B cell (primary cell): Measurements from ENCODE around the gene TAX1BP1. TPM values are rescaled to one million over a fixed set of nuclear protein-coding genes. Genes with fewer than 3 reads are reported as not detected.
"Not testable (repeated sequence)": the region's sequence is repeated elsewhere in the genome, so short reads cannot be mapped to it uniquely, and the experiment has no call there.

Experiments used
- ATAC-seq: fragments of 200-7000 bp; cut with Tn5 transposase; one replicate; pipeline ENCODE4 v1.10.0; 2021; ENCODE audit warnings: low read depth, mild to moderate bottlenecking, moderate number of reproducible peaks, moderate library complexity
- CTCF ChIA-PET: fragments of 350-600 bp; sonication (Branson Sonifier 250); formaldehyde crosslinking; loops from one replicate; lab custom pipeline; 2021; ENCODE audit warnings: antibody characterized with exemption, inconsistent platforms; lab: Charles Lee
- POLR2A ChIA-PET: fragments of 350-600 bp; sonication (Branson Sonifier 250); formaldehyde crosslinking; loops from one replicate; lab custom pipeline; 2021; ENCODE audit warnings: antibody characterized with exemption; lab: Charles Lee
- DNase-seq: peaks from one replicate; pipeline ENCODE4 v3.0.0; 2013
- H2AFZ ChIP-seq: 2 replicates; pipeline ENCODE4 v1.6.1; 2012; ENCODE audit warnings: mild to moderate bottlenecking, low read depth, low read length; ENCODE audit not compliant: insufficient read depth, poor library complexity, severe bottlenecking
- H3K27ac ChIP-seq, 2 donors: 1 replicate in 1 of 2; 2 replicates in 1 of 2; pipeline ENCODE4 v1.5.1; 2012 to 2013; ENCODE audit warnings: low read length in 2 of 2, mild to moderate bottlenecking in 2 of 2, moderate library complexity in 1 of 2
- H3K27me3 ChIP-seq, 4 experiments: fragments of 200-600 bp in 1 of 4; sonication (generic) in 1 of 4; replicated peaks in 1 of 4; 1 replicate in 2 of 4; 2 replicates in 2 of 4; pipeline versions ENCODE4 v1.6.1 to v1.7.0; 2013 to 2016; ENCODE audit warnings: low read length in 3 of 4, mild to moderate bottlenecking in 2 of 4, mixed read lengths in 1 of 4, moderate library complexity in 1 of 4; ENCODE audit not compliant: insufficient read depth in 4 of 4, control insufficient read depth in 3 of 4; ENCODE audit errors: control extremely low read depth in 1 of 4
- H3K36me3 ChIP-seq, 2 experiments: replicated peaks in 1 of 2; 1 replicate in 1 of 2; 2 replicates in 1 of 2; pipeline versions ENCODE4 v1.6.1 to v1.7.1; 2013; ENCODE audit warnings: low read length in 1 of 2; ENCODE audit not compliant: insufficient read depth in 2 of 2, control insufficient read depth in 1 of 2; ENCODE audit errors: control extremely low read depth in 1 of 2, extremely low read depth in 1 of 2
- H3K4me1 ChIP-seq, 2 donors: fragments of 200-600 bp in 1 of 2; sonication (generic) in 1 of 2; 1 replicate in 1 of 2; 2 replicates in 1 of 2; pipeline versions ENCODE4 v1.5.1 to v1.6.1; 2013 to 2017; ENCODE audit warnings: low read length in 2 of 2; ENCODE audit not compliant: control insufficient read depth in 2 of 2, insufficient read depth in 2 of 2
- H3K4me2 ChIP-seq: replicated peaks from 2 replicates; pipeline ENCODE3; 2012; ENCODE audit warnings: mild to moderate bottlenecking, low read depth, low read length; ENCODE audit not compliant: poor library complexity, severe bottlenecking
- H3K4me3 ChIP-seq, 5 experiments: fragments of 200-600 bp in 1 of 5; sonication (generic) in 1 of 5; 1 replicate in 3 of 5; 2 replicates in 2 of 5; pipeline versions ENCODE4 v1.5.1 to v1.7.0; 2011 to 2016; ENCODE audit warnings: low read length in 4 of 5, mild to moderate bottlenecking in 4 of 5, low read depth in 2 of 5, control low read depth in 1 of 5, moderate library complexity in 1 of 5; ENCODE audit not compliant: insufficient read depth in 1 of 5; ENCODE audit errors: control extremely low read depth in 1 of 5, extremely low read depth in 1 of 5
- H3K79me2 ChIP-seq: fragments of 200-600 bp; sonication (generic); one replicate; pipeline ENCODE4 v1.6.0; 2016; ENCODE audit warnings: low read length; ENCODE audit not compliant: control insufficient read depth, insufficient read depth
- H3K9ac ChIP-seq: fragments of 200-600 bp; sonication (generic); 2 replicates; pipeline ENCODE4 v1.6.1; 2017; ENCODE audit warnings: mild to moderate bottlenecking, low read length, moderate library complexity
- H3K9me3 ChIP-seq, 3 donors: one replicate each; pipeline versions ENCODE4 v1.6.1 to v1.7.1; 2013; ENCODE audit warnings: low read length in 2 of 3; ENCODE audit not compliant: control insufficient read depth in 2 of 3, insufficient read depth in 1 of 3; ENCODE audit errors: control extremely low read depth in 1 of 3
- H4K20me1 ChIP-seq: 2 replicates; pipeline ENCODE4 v1.6.0; 2012; ENCODE audit warnings: mild to moderate bottlenecking, low read length; ENCODE audit not compliant: insufficient read depth, control insufficient read depth, poor library complexity, severe bottlenecking
- H3K27ac Mint-ChIP-seq: one replicate; pipeline ENCODE4 v1.8.0; 2021; ENCODE audit warnings: mixed read lengths
- H3K27me3 Mint-ChIP-seq: one replicate; pipeline ENCODE4 v1.8.0; 2021; ENCODE audit warnings: mixed read lengths
- H3K4me1 Mint-ChIP-seq: one replicate; pipeline ENCODE4 v1.8.0; 2021; ENCODE audit warnings: mixed read lengths
- H3K4me3 Mint-ChIP-seq: one replicate; pipeline ENCODE4 v1.8.0; 2021; ENCODE audit warnings: mixed read lengths
- H3K9me3 Mint-ChIP-seq: one replicate; pipeline ENCODE4 v1.8.0; 2022; ENCODE audit warnings: mixed read lengths; ENCODE audit not compliant: insufficient read depth
- EZH2 ChIP-seq: IDR thresholded peaks from 2 replicates; pipeline ENCODE4 v1.6.1; 2012; ENCODE audit warnings: borderline replicate concordance, low read depth, mild to moderate bottlenecking, moderate library complexity, low read length; ENCODE audit not compliant: insufficient read depth, poor library complexity, severe bottlenecking
- WGBS: methylation state at CpG from one replicate; pipeline ENCODE4 v1.1.5; 2013; ENCODE audit warnings: missing lambda C conversion rate; ENCODE audit not compliant: insufficient coverage; 5-methylcytosine and 5-hydroxymethylcytosine counted together
- intact Hi-C: fragments of 100-400 bp; cut with micrococcal nuclease; formaldehyde crosslinking; loops from one replicate; pipeline ENCODE4 v1.10.0; 2022
- polyA plus RNA-seq: library from polyadenylated mRNA; depleted of rRNA; stranded (reverse); fragments of >200 nt; gene quantifications from 2 replicates; pipeline ENCODE4 v1.2.3, GENCODE V29; 2012
- total RNA-seq, 2 donors: library from RNA; stranded (reverse); fragments of 120-200 nt in 1 of 2; gene quantifications; 1 replicate in 1 of 2; 2 replicates in 1 of 2; pipeline versions ENCODE4 v1.2.3 to v1.2.4, GENCODE V29; 2013 to 2022
- TF ChIP-seq, protein P1 (sequence below): fragments of 200-600 bp; IDR thresholded peaks from one replicate; pipeline ENCODE4 v1.8.0; 2022; ENCODE audit warnings: antibody characterized with exemption, mild to moderate bottlenecking

The TAX1BP1 gene
- total and polyA plus RNA-seq, 2 donors (not counting 1 experiment from before 2014, with no cell fraction given) = 43.1 to 104 TPM

DNA sequence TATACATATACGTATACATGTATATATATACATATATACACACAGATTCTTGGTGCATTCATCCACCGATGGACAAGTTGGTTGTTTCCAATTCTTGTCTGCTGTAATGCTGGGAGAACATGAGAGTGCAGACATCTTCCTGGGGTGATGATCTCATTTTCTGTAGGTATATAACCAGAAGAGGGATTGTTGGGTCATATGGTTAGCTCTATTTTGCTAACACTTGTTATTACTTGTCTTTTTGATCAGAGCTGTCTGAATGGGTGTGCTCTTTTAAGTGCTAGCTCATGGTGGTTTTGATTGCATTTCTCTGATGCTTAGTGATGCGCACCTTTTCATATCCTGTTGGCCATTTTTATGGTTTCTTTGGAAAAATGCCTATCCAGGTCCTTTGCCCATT lies 106.4 kb downstream of the TAX1BP1 start:
- Histone ChIP-seq H3K27ac (no peak overlapping the region), H2AFZ (no peak overlapping the region), H3K4me2 (no peak overlapping the region), H3K9ac (no peak overlapping the region), H3K79me2 (no peaks in the 10 kb centered on the region), H4K20me1 (peaks cover 4% of the 10 kb centered on the region), H3K36me3 (peaks cover 0 to 22% of the 10 kb centered on the region in 2 experiments), H3K4me3 (no peak overlapping the region), H3K9me3 (no peaks in the 10 kb centered on the region), H3K27me3 (no peaks in the 10 kb centered on the region), H3K4me1 (no peaks in the 10 kb centered on the region)
- ChIA-PET POLR2A (no interaction called here), CTCF (no interaction called here)
- Mint-ChIP-seq H3K9me3 (no peaks in the 10 kb centered on the region), H3K27me3 (no peaks in the 10 kb centered on the region), H3K4me3 (no peak overlapping the region), H3K4me1 (no peaks in the 10 kb centered on the region), H3K27ac (no peak overlapping the region)
- DNase-seq (no peak), ATAC-seq (no peak)
- WGBS = 100% methylated on average over 1 of the region's 3 CpGs
- intact Hi-C loops = no loop called here
- TF ChIP-seq, protein P1, sequence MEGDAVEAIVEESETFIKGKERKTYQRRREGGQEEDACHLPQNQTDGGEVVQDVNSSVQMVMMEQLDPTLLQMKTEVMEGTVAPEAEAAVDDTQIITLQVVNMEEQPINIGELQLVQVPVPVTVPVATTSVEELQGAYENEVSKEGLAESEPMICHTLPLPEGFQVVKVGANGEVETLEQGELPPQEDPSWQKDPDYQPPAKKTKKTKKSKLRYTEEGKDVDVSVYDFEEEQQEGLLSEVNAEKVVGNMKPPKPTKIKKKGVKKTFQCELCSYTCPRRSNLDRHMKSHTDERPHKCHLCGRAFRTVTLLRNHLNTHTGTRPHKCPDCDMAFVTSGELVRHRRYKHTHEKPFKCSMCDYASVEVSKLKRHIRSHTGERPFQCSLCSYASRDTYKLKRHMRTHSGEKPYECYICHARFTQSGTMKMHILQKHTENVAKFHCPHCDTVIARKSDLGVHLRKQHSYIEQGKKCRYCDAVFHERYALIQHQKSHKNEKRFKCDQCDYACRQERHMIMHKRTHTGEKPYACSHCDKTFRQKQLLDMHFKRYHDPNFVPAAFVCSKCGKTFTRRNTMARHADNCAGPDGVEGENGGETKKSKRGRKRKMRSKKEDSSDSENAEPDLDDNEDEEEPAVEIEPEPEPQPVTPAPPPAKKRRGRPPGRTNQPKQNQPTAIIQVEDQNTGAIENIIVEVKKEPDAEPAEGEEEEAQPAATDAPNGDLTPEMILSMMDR = no peak
- TF ChIP-seq EZH2 = no peak

- Mint-ChIP-seq H3K9me3 (no peaks in the 10 kb centered on the region), H3K27me3 (no peaks in the 10 kb centered on the region), H3K27ac (no peak overlapping the region), H3K4me3 (no peak overlapping the region), H3K4me1 (no peaks in the 10 kb centered on the region)
- Histone ChIP-seq H3K27me3 (no peaks in the 10 kb centered on the region), H3K4me2 (no peak overlapping the region), H2AFZ (no peak overlapping the region), H3K9ac (no peak overlapping the region), H3K9me3 (no peaks in the 10 kb centered on the region), H4K20me1 (peaks cover 5% of the 10 kb centered on the region), H3K27ac (no peak overlapping the region), H3K4me1 (no peaks in the 10 kb centered on the region), H3K79me2 (no peaks in the 10 kb centered on the region), H3K36me3 (peaks cover 0 to 7% of the 10 kb centered on the region in 2 experiments), H3K4me3 (no peak overlapping the region)
- TF ChIP-seq EZH2 = no peak
- TF ChIP-seq, protein P1 = no peak
- ATAC-seq (no peak), DNase-seq (no peak)
- intact Hi-C loops = loop anchor here (5.0 kb wide), 1 partner anchor 72 kb away; no protein-coding TSS in a partner anchor
- WGBS = 100% methylated on average over 4 of the region's 5 CpGs
- CTCF ChIA-PET = interaction anchor here (0.6 kb wide), 1 partner anchor 139 kb away, joined by 3 read pairs; no protein-coding TSS in a partner anchor
- POLR2A ChIA-PET = no interaction called here
Measured at GRCh38 chr7:27850531-27850930, 110.6 kb downstream of the TAX1BP1 start.

DNA sequence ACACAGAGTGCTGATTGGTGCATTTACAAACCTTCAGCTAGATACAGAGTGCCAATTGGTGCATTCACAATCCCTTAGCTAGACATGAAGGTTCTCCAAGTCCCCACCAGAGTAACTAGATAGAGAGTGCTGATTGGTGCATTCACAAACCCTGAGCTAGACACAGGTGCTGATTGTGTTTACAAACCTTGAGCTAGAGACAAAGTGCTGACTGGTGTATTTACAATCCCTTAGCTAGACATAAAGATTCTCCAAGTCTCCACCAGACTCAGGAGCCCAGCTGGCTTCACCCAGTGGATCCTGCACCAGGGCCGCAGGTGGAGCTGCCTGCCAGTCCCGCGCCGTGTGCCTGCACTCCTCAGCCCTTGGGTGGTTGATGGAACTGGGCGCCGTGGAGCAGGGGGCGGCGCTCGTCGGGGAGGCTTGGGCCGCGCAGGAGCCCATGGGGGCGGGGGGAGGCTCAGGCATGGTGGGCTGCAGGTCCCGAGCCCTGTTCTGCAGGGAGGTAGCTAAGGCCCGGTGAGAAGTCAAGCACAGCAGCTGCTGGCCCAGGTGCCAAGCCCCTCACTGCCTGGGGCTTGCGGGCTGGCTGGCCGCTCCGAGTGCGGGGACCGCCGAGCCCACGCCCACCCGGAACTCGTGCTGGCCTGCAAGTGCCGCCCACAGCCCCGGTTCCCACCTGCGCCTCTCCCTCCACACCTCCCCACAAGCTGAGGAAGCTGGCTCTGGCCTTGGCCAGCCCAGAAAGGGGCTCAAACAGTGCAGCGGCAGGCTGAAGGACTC lies 116.9 kb downstream of the TAX1BP1 start:
- H3K27me3 Mint-ChIP-seq, H3K36me3 ChIP-seq, intact Hi-C loops, ATAC-seq, H3K4me1 ChIP-seq, CTCF ChIA-PET, H3K4me3 ChIP-seq, H3K27ac Mint-ChIP-seq, H3K4me1 Mint-ChIP-seq, POLR2A ChIA-PET, H3K27me3 ChIP-seq, H3K4me2 ChIP-seq, H3K4me3 Mint-ChIP-seq, H3K79me2 ChIP-seq, H2AFZ ChIP-seq, H3K9ac ChIP-seq, H3K27ac ChIP-seq, DNase-seq, H3K9me3 Mint-ChIP-seq: not testable (repeated sequence)
- 96% methylated on average over 22 of the region's 28 CpGs for WGBS
- Histone ChIP-seq H3K9me3 (peaks cover 0 to 19% (median 0%) of the 10 kb centered on the region in 3 donors), H4K20me1 (peaks cover 16% of the 10 kb centered on the region)
